ENCODE measurements around the gene ACTR2. TPM values are rescaled to one million over a fixed set of nuclear protein-coding genes. Genes with fewer than 3 reads are reported as not detected.
A peak's percentile ranks its signal among the peaks of the same experiment; 100 is the strongest.

The ACTR2 gene
- total RNA-seq, 2 donors from 2014 or later = 26.0 to 46.7 TPM

DNA sequence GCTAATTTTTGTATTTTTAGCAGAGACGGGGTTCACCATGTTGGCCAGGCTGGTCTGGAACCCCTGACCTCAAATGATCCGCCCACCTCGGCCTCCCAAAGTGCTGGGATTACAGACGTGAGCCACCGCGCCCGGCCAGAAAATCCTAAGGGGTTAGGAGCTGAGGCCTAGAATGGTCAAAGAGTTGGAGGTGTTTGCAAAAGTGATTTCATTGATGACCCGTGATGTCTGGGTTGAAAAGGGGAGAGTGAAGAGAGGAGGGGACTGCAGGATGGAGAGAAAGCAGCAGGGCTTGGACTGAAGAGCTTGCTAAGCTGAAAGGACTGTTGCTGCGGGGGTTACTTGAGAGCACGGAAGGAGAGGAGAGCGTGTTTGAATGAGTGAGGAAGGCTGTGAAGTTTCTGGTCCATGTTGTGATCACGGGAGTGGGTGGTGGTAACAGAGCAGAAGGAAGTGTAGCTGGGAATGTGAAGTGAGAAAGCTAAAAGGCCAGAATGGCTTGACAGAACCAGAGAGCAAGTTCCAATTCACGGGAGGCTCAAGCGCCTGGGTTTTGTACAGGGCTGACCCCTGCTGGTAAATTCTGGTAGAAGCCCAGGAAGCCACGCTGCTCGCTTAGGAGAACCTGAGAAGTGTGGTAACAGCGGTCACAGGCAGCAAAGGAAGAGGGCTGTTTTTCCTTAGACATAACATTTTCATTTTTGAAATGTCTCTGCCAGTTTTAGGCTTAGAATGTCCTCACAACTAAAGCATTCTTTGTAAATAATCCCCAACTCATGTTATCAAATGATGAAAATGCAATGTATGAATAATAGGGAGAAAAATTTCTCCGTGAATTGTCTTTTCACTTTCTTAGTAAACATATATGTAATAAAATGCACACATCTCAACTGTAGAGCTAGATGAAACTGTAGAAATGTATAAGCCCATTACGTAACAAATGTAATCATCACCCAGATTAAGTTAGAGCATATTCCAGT, 40.5 kb upstream of the ACTR2 start:
- H3K4me3 ChIP-seq = no peak overlapping the region
- no peaks in the 10 kb centered on the region for H3K36me3 ChIP-seq (replicated peaks in 1 of 2; ENCODE audit: insufficient read depth in 1 of 2, low read depth in 2 of 2)
- H3K9me3 ChIP-seq = no peaks in the 10 kb centered on the region
- H3K4me1 ChIP-seq = peaks cover 8% of the 10 kb centered on the region
- ATAC-seq (peak; percentile 92), DNase-seq (peak; percentile 81 to 85 (median 84))
- no peaks in the 10 kb centered on the region for H3K27me3 ChIP-seq
- TF ChIP-seq, protein P1, sequence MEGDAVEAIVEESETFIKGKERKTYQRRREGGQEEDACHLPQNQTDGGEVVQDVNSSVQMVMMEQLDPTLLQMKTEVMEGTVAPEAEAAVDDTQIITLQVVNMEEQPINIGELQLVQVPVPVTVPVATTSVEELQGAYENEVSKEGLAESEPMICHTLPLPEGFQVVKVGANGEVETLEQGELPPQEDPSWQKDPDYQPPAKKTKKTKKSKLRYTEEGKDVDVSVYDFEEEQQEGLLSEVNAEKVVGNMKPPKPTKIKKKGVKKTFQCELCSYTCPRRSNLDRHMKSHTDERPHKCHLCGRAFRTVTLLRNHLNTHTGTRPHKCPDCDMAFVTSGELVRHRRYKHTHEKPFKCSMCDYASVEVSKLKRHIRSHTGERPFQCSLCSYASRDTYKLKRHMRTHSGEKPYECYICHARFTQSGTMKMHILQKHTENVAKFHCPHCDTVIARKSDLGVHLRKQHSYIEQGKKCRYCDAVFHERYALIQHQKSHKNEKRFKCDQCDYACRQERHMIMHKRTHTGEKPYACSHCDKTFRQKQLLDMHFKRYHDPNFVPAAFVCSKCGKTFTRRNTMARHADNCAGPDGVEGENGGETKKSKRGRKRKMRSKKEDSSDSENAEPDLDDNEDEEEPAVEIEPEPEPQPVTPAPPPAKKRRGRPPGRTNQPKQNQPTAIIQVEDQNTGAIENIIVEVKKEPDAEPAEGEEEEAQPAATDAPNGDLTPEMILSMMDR (IDR thresholded peaks at IDR 0.05) = peak; percentile 68 to 87 (median 78)
- TF ChIP-seq POLR2A (IDR thresholded peaks at IDR 0.05) = no peak
- no peak overlapping the region for H3K27ac ChIP-seq
- intact Hi-C loops (cut with DNase I) = loop anchor here (5.0 to 10.0 kb wide), 2 partner anchors 145 to 272 kb away; no protein-coding TSS in a partner anchor
- WGBS, 2 donors = 51 to 58% methylated on average over 19 of the region's 19 CpGs

DNA sequence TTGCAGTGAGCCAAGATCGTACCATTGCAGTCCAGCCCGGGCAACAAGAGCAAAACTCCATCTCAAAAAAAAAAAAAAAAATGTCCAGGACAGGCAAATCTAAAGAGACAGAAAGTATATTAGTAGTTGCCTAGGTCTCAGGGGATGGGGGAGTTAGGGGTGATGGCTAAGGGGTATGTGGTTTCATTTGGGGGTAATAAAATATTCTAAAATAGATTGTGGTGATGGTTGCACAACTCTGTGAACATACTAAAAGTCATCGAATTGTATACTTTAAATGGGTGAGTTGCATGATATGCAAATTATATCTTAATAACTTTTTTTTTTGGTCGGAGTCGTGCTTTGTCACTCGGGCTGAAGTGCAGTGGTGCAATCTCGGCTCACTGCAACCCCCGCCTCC, 34.2 kb upstream of the ACTR2 start:
- 78 to 90% methylated on average over 8 of the region's 8 CpGs for WGBS, 2 donors

DNA sequence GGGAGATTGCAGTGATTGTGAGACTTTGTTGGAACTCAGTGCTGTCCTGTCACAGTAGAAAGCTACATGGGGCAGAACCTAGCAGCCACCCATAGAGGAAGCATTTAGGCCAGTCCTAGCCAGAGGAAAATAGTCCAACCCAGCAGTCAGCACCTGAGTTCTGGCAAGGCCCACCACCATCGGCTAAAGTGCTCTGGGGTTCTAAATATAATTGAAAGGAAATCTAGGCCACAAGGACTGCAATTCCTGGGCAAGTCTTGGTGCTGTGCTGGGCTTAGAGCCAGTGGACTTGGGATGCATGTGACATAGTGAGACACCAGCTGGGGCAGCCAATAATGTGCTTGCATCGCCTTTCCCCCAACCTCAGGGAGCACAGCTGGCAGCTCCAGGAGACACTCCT, 28.9 kb upstream of the ACTR2 start:
- Histone ChIP-seq H3K36me3 (replicated peaks in 1 of 2; ENCODE audit: insufficient read depth in 1 of 2, low read depth in 2 of 2) (no peaks in the 10 kb centered on the region), H3K9me3 (no peaks in the 10 kb centered on the region), H3K4me1 (no peaks in the 10 kb centered on the region), H3K4me3 (no peak overlapping the region), H3K27ac (no peak overlapping the region), H3K27me3 (no peaks in the 10 kb centered on the region)
- 90 to 96% methylated on average over 2 of the region's 2 CpGs for WGBS, 2 donors
- intact Hi-C loops (cut with DNase I) = no loop called here
- no peak for DNase-seq
- TF ChIP-seq, protein P1 (IDR thresholded peaks at IDR 0.05) = no peak
- TF ChIP-seq POLR2A (IDR thresholded peaks at IDR 0.05) = no peak
- no peak for ATAC-seq

More for the DNA sequence above, 34.2 kb upstream of the ACTR2 start:
- intact Hi-C loops (cut with DNase I) = no loop called here
- H3K4me1 ChIP-seq = no peaks in the 10 kb centered on the region
- H3K9me3 ChIP-seq = no peaks in the 10 kb centered on the region
- no peaks in the 10 kb centered on the region for H3K36me3 ChIP-seq (replicated peaks in 1 of 2; ENCODE audit: insufficient read depth in 1 of 2, low read depth in 2 of 2)
- TF ChIP-seq, protein P1 (IDR thresholded peaks at IDR 0.05) = no peak
- ATAC-seq (no peak), DNase-seq (no peak)
- H3K27me3 ChIP-seq = no peaks in the 10 kb centered on the region
- no peak overlapping the region for H3K4me3 ChIP-seq
- no peak overlapping the region for H3K27ac ChIP-seq

DNA sequence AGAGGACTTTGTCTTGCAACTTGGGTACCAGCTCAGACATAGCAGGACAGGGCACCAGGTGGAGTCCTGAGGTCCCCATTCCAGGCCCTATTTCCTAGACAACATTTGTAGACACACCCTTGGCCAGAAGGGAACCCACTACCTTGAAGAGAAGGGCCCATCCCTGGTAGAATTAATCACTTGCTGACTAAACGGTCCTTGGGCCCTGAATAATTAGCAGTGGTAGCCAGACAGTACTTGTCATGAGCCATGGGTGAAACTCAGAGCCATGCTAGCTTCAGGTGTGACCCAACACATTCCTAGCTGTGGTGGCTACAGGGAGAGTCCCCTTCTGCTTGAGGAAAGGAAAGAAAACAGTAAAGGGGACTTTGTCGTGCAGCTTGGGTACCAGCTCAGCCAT, 28.5 kb upstream of the ACTR2 start:
- Histone ChIP-seq H3K27ac (no peak overlapping the region), H3K4me3 (no peak overlapping the region), H3K4me1 (no peaks in the 10 kb centered on the region), H3K36me3 (replicated peaks in 1 of 2; ENCODE audit: insufficient read depth in 1 of 2, low read depth in 2 of 2) (no peaks in the 10 kb centered on the region), H3K9me3 (no peaks in the 10 kb centered on the region), H3K27me3 (no peaks in the 10 kb centered on the region)
- TF ChIP-seq, protein P1 (IDR thresholded peaks at IDR 0.05) = no peak
- no peak for TF ChIP-seq POLR2A (IDR thresholded peaks at IDR 0.05)
- intact Hi-C loops (cut with DNase I) = no loop called here
- DNase-seq (no peak), ATAC-seq (no peak)
- 63% methylated on average over 2 of the region's 2 CpGs for WGBS, 2 donors
